B cell (primary cell): Measurements from ENCODE around the gene RASGRF2.

Experiments
- CTCF ChIP-seq: fragments of 200-600 bp; IDR thresholded peaks from one replicate; pipeline ENCODE4 v1.8.0; 2022; ENCODE audit warnings: antibody characterized with exemption, mild to moderate bottlenecking
- EZH2 ChIP-seq: IDR thresholded peaks from 2 replicates; pipeline ENCODE4 v1.6.1; 2012; ENCODE audit warnings: borderline replicate concordance, low read depth, mild to moderate bottlenecking, moderate library complexity, low read length; ENCODE audit not compliant: insufficient read depth, poor library complexity, severe bottlenecking

GRCh38 chr5:81006231-81006630 is 46.1 kb downstream of the RASGRF2 start:
- TF ChIP-seq CTCF (no peak), EZH2 (no peak)
